ENCODE results near the gene GALNS.
A peak's percentile ranks its signal among the peaks of the same experiment; 100 is the strongest.

The GALNS gene

GRCh38 chr16:88856828-88857727 is at the start of gene GALNS, which contains the start of gene TRAPPC2L:
GALNS (minus strand) TSS chr16:88856947; CDS start chr16:88856877, 70 bp downstream.
TRAPPC2L (plus strand) TSS chr16:88857127; CDS start chr16:88857151, 24 bp downstream.
- Histone ChIP-seq H3K4me3 (peak within 1 kb of the TSS; percentile 93), H3K4me1 (peaks cover 5% of the 10 kb centered on the region), H3K36me3 (replicated peaks) (peaks cover 22% of the 10 kb centered on the region), H3K27me3 (ENCODE audit: low read depth) (no peaks in the 10 kb centered on the region), H3K9me3 (no peaks in the 10 kb centered on the region)
- in situ Hi-C loops (cut with MboI; ENCODE audit: low sequenced_read_pairs), result no loop called here
- DNase-seq (ENCODE audit: low spot score in 2 of 2), result peak; percentile 95 to 99

DNA sequence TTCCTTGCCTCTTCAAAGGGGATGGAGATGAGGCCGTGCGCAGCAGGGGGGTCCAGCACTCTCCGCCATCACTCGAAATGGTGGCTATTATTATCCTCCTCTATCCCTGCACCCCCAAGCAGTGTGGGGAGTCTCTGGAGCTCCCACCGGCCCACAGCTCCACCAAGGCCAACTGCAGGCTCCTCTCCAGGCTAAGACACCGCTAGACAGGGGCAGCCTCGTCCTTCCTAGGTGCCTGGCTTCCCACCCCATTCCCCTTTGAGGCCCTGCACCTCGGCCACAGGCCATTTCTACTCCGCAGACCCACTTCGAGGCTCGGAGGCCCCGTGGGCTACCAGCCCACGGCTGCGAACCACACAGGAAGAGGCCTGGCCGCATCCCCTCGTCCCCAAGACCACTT is 49.3 kb upstream of the GALNS start:
- Histone ChIP-seq H3K4me1 (no peaks in the 10 kb centered on the region), H3K9me3 (no peaks in the 10 kb centered on the region), H3K36me3 (replicated peaks) (no peaks in the 10 kb centered on the region), H3K27me3 (ENCODE audit: low read depth) (no peaks in the 10 kb centered on the region), H3K4me3 (no peak overlapping the region)
- no peak for DNase-seq (ENCODE audit: low spot score in 2 of 2)
- in situ Hi-C loops (cut with MboI; ENCODE audit: low sequenced_read_pairs), result no loop called here

- Histone ChIP-seq H3K4me1 (no peaks in the 10 kb centered on the region), H3K27me3 (ENCODE audit: low read depth) (no peaks in the 10 kb centered on the region), H3K9me3 (no peaks in the 10 kb centered on the region), H3K4me3 (no peak overlapping the region), H3K36me3 (replicated peaks) (no peaks in the 10 kb centered on the region)
- in situ Hi-C loops (cut with MboI; ENCODE audit: low sequenced_read_pairs), result no loop called here
- DNase-seq (ENCODE audit: low spot score in 2 of 2), result peak; percentile 10 to 67
These were observed 48.8 kb upstream of the GALNS start for GRCh38 chr16:88905563-88905962.

DNA sequence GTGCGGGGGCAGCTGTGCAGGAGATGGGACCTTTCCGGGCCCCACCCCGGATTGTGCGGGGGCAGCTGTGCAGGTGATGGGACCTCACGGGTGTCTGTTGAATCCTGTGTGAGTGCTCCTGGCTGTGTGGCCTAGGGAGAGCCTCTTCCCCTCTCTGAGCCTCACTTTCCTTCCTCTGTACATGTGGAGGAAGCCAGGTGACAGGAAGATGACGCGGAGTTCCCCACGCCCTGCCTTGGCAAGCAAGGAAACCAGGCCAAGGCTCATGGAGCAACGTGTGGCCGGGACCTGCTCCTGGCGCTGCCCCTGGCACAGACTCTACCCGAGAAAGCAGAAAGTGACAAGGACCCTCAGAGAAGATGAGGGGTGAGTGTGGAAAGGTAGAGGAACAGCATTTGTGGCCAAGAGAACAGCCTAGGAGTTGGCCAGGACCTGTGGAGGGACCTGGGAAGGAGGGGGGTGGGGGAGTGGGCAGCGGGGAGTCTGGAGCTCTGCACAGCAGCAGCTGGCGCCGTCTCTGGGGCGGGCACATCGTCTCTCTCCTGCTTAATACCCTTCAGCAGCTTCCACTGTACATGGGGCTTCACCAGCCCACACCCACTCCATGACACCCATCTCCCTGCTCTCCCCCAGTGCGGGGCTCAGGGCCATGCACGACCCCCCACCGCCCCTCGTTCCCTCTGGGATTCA is 48.1 kb upstream of the GALNS start:
- no peaks in the 10 kb centered on the region for H3K4me1 ChIP-seq
- H3K9me3 ChIP-seq, result no peaks in the 10 kb centered on the region
- no peak overlapping the region for H3K4me3 ChIP-seq
- DNase-seq (ENCODE audit: low spot score in 2 of 2), result no peak
- no peaks in the 10 kb centered on the region for H3K36me3 ChIP-seq (replicated peaks)
- H3K27me3 ChIP-seq (ENCODE audit: low read depth), result no peaks in the 10 kb centered on the region
- in situ Hi-C loops (cut with MboI; ENCODE audit: low sequenced_read_pairs), result no loop called here

DNA sequence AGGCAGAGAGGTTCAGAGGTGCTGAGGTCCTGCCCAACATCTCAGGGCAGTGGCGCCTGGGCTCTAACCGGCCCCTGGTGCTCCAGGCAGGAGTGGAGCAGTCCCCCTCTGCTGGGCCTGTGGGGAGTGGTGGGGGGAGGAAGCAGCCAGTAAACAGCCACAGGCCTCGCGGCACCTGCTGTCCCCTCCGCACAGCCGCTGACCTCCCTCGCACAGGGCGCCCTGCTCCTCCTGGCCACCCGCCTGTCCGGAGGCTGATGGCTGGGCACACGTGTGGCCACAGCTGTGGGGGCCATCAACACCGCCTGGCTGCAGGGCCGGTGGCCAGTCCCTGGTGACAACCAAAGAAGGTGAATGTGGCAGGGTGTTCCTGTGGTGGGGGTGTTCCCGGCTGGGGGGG is 46.5 kb upstream of the GALNS start:
- in situ Hi-C loops (cut with MboI; ENCODE audit: low sequenced_read_pairs), result no loop called here
- Histone ChIP-seq H3K4me1 (no peaks in the 10 kb centered on the region), H3K9me3 (no peaks in the 10 kb centered on the region), H3K36me3 (replicated peaks) (no peaks in the 10 kb centered on the region), H3K4me3 (no peak overlapping the region), H3K27me3 (ENCODE audit: low read depth) (no peaks in the 10 kb centered on the region)
- DNase-seq (ENCODE audit: low spot score in 2 of 2), result no peak

DNA sequence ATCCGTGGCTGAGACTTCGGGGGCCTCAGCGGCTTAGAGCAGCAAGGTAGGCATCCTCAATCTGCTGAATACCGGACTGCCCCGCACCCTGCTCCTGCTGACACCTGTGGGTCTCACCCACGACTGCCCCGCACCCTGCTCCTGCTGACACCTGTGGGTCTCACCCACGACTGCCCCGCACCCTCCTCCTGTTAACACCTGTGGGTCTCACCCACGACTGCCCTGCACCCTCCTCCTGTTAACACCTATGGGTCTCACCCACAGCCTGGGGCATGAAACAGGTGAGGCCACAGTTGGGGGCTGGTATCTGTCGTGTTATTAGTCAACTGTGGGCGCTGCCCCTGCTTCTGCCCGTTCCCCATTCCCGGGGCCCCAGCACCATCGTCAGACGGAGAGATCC is 46.0 kb upstream of the GALNS start:
- in situ Hi-C loops (cut with MboI; ENCODE audit: low sequenced_read_pairs), result no loop called here
- Histone ChIP-seq H3K4me3 (no peak overlapping the region), H3K27me3 (ENCODE audit: low read depth) (no peaks in the 10 kb centered on the region), H3K9me3 (no peaks in the 10 kb centered on the region), H3K4me1 (no peaks in the 10 kb centered on the region), H3K36me3 (replicated peaks) (no peaks in the 10 kb centered on the region)
- no peak for DNase-seq (ENCODE audit: low spot score in 2 of 2)

DNA sequence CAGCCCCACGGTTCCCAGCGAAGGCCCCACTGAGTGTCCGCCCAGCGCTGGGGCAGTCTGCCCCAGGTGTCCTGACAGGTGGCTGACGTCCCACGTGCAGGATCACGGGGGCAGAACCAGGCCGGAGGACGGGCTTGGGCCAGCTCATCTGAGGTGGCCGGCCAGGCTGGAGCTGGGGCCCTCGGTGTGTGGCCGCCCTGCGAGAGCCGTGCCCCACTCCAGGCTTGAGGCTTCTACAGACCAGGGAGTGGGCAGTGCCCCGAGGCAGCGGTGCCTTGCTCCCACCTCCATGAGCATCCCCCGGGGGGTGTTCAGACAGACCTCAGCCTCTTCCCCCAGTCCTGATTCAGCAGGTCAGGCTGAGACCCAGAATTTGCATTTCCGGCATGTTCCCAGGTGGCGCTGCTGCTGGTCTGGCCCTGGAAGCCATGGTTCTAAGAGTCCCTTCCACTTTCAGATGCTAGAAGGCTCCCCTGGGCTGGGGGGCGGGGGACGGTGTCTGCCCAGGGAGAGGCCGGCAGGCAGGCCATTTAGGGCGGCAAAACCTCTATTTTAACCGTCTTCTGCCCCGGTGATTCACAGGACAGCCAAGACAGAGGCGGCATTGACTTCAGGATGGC is 45.1 kb upstream of the GALNS start:
- Histone ChIP-seq H3K27me3 (ENCODE audit: low read depth) (no peaks in the 10 kb centered on the region), H3K9me3 (no peaks in the 10 kb centered on the region), H3K36me3 (replicated peaks) (no peaks in the 10 kb centered on the region), H3K4me1 (no peaks in the 10 kb centered on the region), H3K4me3 (no peak overlapping the region)
- in situ Hi-C loops (cut with MboI; ENCODE audit: low sequenced_read_pairs), result no loop called here
- no peak for DNase-seq (ENCODE audit: low spot score in 2 of 2)

DNA sequence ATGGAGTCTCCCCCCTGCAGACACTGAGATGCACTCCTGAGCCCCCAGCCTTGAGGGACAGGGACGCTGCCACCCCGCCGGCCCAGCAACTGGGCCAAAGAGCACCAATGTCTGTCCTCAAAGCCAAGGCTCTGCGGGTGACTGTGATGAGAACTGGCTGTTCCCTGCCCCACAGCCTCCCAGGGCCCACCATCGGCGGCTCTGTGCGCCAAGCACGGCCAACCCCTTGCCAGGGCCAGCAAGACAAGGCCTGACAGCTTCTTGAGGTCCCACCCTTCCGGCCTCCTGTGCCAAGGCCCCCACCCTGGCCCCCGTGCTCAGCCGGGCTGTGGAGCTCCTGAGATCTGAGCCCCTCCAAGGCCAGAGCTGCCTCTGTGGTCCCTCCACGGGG is 43.9 kb upstream of the GALNS start:
- Histone ChIP-seq H3K4me1 (no peaks in the 10 kb centered on the region), H3K36me3 (replicated peaks) (no peaks in the 10 kb centered on the region), H3K4me3 (no peak overlapping the region), H3K27me3 (ENCODE audit: low read depth) (no peaks in the 10 kb centered on the region), H3K9me3 (no peaks in the 10 kb centered on the region)
- in situ Hi-C loops (cut with MboI; ENCODE audit: low sequenced_read_pairs), result no loop called here
- DNase-seq (ENCODE audit: low spot score in 2 of 2), result no peak

DNA sequence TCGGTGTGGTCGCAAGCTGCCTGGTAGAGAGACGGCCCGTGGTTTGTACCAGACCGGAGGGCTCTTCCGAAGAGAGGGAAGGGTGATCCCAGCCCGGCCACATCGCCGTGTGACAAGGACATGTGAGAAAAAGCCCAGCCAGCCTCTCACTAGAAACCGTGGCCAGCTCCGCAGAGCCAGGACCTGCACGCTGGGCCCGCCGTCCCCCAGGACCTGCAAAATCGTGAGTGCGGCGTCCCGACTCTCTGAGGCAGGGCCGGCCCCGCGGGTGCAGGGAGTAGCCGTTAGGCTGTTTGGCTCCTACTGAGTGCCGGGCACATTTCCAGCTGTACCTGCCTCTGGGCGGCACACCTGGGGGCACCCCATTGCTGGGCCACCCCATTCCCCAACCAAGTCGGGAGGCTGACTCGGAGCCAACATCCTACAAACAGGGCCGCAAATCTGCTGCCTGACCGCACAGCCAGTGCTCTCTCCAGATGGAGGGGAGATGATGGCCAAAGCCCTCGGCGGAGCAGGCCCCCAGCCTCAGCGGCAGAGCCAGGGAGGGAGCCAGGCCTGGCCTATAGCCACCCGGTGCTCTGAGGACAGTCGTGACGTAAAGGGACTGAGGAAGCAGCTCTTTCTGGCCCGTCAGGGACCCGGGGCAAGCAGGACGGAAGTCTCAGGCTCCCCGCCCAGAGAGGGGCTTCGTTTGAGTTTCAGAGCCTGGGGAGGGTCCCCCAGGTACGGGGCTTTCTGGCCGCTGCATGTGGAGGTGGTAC is 43.3 kb upstream of the GALNS start:
- no peak for DNase-seq (ENCODE audit: low spot score in 2 of 2)
- Histone ChIP-seq H3K4me1 (no peaks in the 10 kb centered on the region), H3K4me3 (no peak overlapping the region), H3K27me3 (ENCODE audit: low read depth) (no peaks in the 10 kb centered on the region), H3K9me3 (no peaks in the 10 kb centered on the region), H3K36me3 (replicated peaks) (no peaks in the 10 kb centered on the region)
- in situ Hi-C loops (cut with MboI; ENCODE audit: low sequenced_read_pairs), result no loop called here

- DNase-seq (ENCODE audit: low spot score in 2 of 2), result no peak
- Histone ChIP-seq H3K9me3 (no peaks in the 10 kb centered on the region), H3K4me1 (no peaks in the 10 kb centered on the region), H3K4me3 (no peak overlapping the region), H3K36me3 (replicated peaks) (no peaks in the 10 kb centered on the region), H3K27me3 (ENCODE audit: low read depth) (no peaks in the 10 kb centered on the region)
- in situ Hi-C loops (cut with MboI; ENCODE audit: low sequenced_read_pairs), result no loop called here
These were observed 41.1 kb upstream of the GALNS start for GRCh38 chr16:88897696-88898425.

DNA sequence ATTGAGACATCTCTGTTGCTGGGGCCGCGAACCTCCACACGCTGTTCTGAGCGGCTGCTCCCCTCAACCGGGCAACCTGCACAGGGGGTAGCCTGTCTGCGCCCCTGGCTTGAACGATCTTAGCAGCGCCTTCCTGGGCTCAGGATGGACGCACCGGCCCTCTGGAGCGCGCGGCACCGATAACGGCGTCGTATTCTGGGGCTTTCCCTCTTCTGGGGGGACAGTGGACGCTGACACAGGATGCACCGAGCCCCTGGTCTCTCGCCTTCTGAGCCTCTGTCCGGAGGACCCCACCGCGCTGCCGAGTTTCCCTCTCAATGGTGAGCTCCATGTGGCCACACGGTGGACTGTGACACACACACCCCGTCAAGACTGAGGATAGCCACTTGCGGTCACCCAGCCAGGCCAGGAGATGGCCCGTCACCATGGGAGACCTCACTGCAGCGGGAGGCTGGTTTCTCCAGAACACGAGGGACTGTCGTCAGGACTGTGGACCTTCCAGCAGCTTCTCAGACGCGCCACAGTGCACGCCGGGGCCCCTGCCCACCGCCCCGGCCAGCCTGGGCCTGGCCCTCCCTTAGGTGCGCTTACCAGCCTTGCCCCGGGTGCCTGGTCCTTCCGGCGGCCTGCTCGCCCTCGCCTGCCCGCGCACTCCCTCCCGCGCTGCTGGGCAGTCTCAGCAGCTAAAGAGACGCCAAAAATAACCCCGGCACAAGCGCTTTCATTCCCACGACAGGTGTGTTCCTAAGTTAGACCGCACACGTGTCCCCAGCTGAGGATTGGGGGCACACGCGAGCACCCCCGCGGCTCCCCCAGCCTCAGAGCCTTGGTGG is 39.7 kb upstream of the GALNS start:
- DNase-seq (ENCODE audit: low spot score in 2 of 2), result no peak
- Histone ChIP-seq H3K27me3 (ENCODE audit: low read depth) (no peaks in the 10 kb centered on the region), H3K4me1 (no peaks in the 10 kb centered on the region), H3K9me3 (no peaks in the 10 kb centered on the region), H3K36me3 (replicated peaks) (no peaks in the 10 kb centered on the region), H3K4me3 (no peak overlapping the region)
- in situ Hi-C loops (cut with MboI; ENCODE audit: low sequenced_read_pairs), result no loop called here

- no peak overlapping the region for H3K4me3 ChIP-seq
- H3K4me1 ChIP-seq, result no peaks in the 10 kb centered on the region
- in situ Hi-C loops (cut with MboI; ENCODE audit: low sequenced_read_pairs), result no loop called here
- no peaks in the 10 kb centered on the region for H3K27me3 ChIP-seq (ENCODE audit: low read depth)
- no peaks in the 10 kb centered on the region for H3K36me3 ChIP-seq (replicated peaks)
- no peaks in the 10 kb centered on the region for H3K9me3 ChIP-seq
- DNase-seq (ENCODE audit: low spot score in 2 of 2), result no peak
These were observed 38.6 kb upstream of the GALNS start for GRCh38 chr16:88895335-88895734.

All from HAP-1 (cell line).